Small intestine (tissue), 16 donors: ENCODE measurements around the gene GRID2IP. TPM values are rescaled to one million over a fixed set of nuclear protein-coding genes. Genes with fewer than 3 reads are reported as not detected.
"Not testable (repeated sequence)": the region's sequence is repeated elsewhere in the genome, so short reads cannot be mapped to it uniquely, and the experiment has no call there.

Experiments
- DNase-seq, 2 donors: peaks; one replicate each; pipeline versions ENCODE4 v3.0.0 to v3.0.0-alpha.2; 2013
- FAIRE-seq: peaks from 2 replicates; lab custom pipeline; 2012; peaks lifted over from hg19 to GRCh38; lab: Jason Lieb, UNC
- H3K27ac ChIP-seq, 3 donors: one replicate each; pipeline ENCODE4 v1.5.1; 2013; ENCODE audit warnings: low read length in 2 of 3, mild to moderate bottlenecking in 2 of 3, control low read depth in 1 of 3, inconsistent platforms in 1 of 3, low read depth in 1 of 3, moderate library complexity in 1 of 3
- H3K27me3 ChIP-seq, 3 donors: one replicate each; pipeline ENCODE4 v1.6.1; 2013; ENCODE audit warnings: low read length in 3 of 3, inconsistent platforms in 1 of 3; ENCODE audit not compliant: control insufficient read depth in 3 of 3, insufficient read depth in 3 of 3
- H3K36me3 ChIP-seq, 3 donors: one replicate each; pipeline ENCODE4 v1.6.1; 2013; ENCODE audit warnings: low read length in 3 of 3, inconsistent platforms in 1 of 3, low read depth in 1 of 3, mild to moderate bottlenecking in 1 of 3, moderate library complexity in 1 of 3; ENCODE audit not compliant: control insufficient read depth in 3 of 3, insufficient read depth in 2 of 3
- H3K4me1 ChIP-seq, 3 donors: one replicate each; pipeline ENCODE4 v1.6.1; 2013; ENCODE audit warnings: low read length in 2 of 3, inconsistent platforms in 1 of 3, low read depth in 1 of 3, mild to moderate bottlenecking in 1 of 3, moderate library complexity in 1 of 3; ENCODE audit not compliant: control insufficient read depth in 3 of 3, insufficient read depth in 2 of 3
- H3K4me3 ChIP-seq, 3 donors: one replicate each; pipeline ENCODE4 v1.5.1; 2013; ENCODE audit warnings: low read length in 3 of 3, control low read depth in 1 of 3, inconsistent platforms in 1 of 3, low read depth in 1 of 3, mild to moderate bottlenecking in 1 of 3, moderate library complexity in 1 of 3
- H3K9me3 ChIP-seq, 2 donors: one replicate each; pipeline ENCODE4 v1.6.1; 2013; ENCODE audit warnings: low read depth in 1 of 2, low read length in 1 of 2; ENCODE audit not compliant: control insufficient read depth in 2 of 2, insufficient read depth in 1 of 2
- WGBS, 3 donors: extraction: QIAGEN DNeasy Blood & Tissue Kit; methylation state at CpG; one replicate each; pipeline ENCODE4 v1.1.7; 2013; 5-methylcytosine and 5-hydroxymethylcytosine counted together
- long read RNA-seq, 10 donors: transcript quantifications; one replicate each; lab custom pipeline, GENCODE V29; 2026
- polyA plus RNA-seq, 4 donors: library from polyadenylated mRNA; stranded (reverse) in 3 of 4; unstranded in 1 of 4; fragments of 200-250 nt in 3 of 4; fragments of 120-200 nt in 1 of 4; gene quantifications; one replicate each; pipeline versions ENCODE4 v1.2.1 to v1.2.3, GENCODE V29; 2013
- donor health status: healthy with polysubstance abuse.
- donor health status: control.
- donor health status: control.
- donor health status: Bipolar disorder and iron deficiency.
- donor health status: healthy.

The GRID2IP gene
- polyA plus RNA-seq, result under 1 TPM in 3 of 4 donors, not detected in 1; 0.22 to 0.90 (median 0.34) TPM
- long read RNA-seq, donor 1, result 0 reads
- long read RNA-seq, donor 2, result 0 reads
- long read RNA-seq, donor 3, result 0 reads
- long read RNA-seq, donor 4, result 0 reads
- long read RNA-seq, donor 5, result 0 reads
- long read RNA-seq, donor 6, result 0 reads
- long read RNA-seq, donor 7, result 0 reads
- long read RNA-seq, donor 8, result 0 reads
- long read RNA-seq, donor 9, result 0 reads
- long read RNA-seq, donor 10, result 0 reads

DNA sequence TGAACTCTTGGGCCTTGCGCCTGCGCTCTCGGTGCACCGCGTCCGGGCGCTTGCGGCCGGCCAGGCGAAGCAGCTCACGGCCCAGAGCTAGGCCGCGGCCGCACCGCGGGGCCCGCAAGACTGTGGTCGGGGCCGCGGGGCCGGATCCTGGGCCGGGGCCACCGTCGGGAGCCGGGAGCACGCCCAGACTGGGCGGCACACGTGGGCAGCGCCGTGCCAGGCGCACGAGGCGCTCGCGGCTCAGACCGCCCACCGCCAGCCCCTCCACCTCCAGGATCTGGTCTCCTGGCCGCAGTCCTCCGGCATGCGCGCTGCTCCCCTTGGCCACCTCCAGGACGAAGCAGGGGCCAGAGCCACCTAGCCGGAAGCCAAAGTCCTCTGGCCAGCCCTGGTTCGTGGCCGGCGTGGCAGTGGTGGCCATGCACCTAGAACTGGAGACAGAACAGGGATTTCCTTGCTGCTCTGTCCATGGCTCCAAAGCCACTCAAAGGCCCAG lies at the start of gene GRID2IP:
TSS of gene GRID2IP (minus strand) at position 446 of the 496 bp plus-strand sequence. CDS start at position 421, 25 bp downstream.
- H3K9me3 ChIP-seq, result no peaks in the 10 kb centered on the region
- no peaks in the 10 kb centered on the region for H3K36me3 ChIP-seq
- peaks cover 0 to 2% (median 0%) of the 10 kb centered on the region in 3 donors for H3K27me3 ChIP-seq
- H3K4me1 ChIP-seq, result no peaks in the 10 kb centered on the region
- FAIRE-seq (no peak), DNase-seq (no peak)
- H3K4me3 ChIP-seq, result no peak within 1 kb of the TSS
- H3K27ac ChIP-seq, result no peak within 1 kb of the TSS
- 74 to 87% (median 82%) methylated on average over 32 to 46 of the region's 46 CpGs for WGBS, 3 donors

DNA sequence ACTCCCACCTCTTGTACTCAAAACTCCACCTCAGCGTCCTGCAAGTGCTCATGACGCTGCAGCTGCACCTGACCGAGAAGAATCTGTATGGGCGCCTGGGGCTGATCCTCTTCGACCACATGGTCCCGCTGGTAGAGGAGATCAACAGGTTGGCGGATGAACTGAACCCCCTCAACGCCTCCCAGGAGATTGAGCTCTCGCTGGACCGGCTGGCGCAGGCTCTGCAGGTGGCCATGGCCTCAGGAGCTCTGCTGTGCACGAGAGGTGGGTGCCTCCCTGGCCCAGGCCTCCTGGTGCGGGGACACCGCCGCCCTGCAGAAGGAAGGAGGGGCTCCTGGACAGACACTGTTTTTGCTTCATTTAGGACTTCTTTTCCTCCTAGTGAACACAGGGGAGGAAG lies 48.8 kb upstream of the GRID2IP start:
- Histone ChIP-seq H3K27ac (no peak overlapping the region), H3K4me3 (no peak overlapping the region), H3K36me3 (peaks cover 11 to 92% (median 16%) of the 10 kb centered on the region in 3 donors), H3K27me3 (no peaks in the 10 kb centered on the region), H3K4me1 (no peaks in the 10 kb centered on the region), H3K9me3 (no peaks in the 10 kb centered on the region)
- no peak for FAIRE-seq
- DNase-seq, result no peak
- WGBS, 3 donors, result 91 to 96% (median 94%) methylated on average over 15 of the region's 15 CpGs

- Histone ChIP-seq H3K4me1 (peaks cover 0 to 12% (median 2%) of the 10 kb centered on the region in 3 donors), H3K27ac (peak overlapping the region; percentile 82 to 89 (median 85)), H3K27me3 (no peaks in the 10 kb centered on the region), H3K9me3 (no peaks in the 10 kb centered on the region), H3K36me3 (peaks cover 6 to 66% (median 15%) of the 10 kb centered on the region in 3 donors), H3K4me3 (peak overlapping the region; percentile 79 to 85 (median 82))
- DNase-seq (peak in 1 of 2 donors; percentile 29), FAIRE-seq (no peak)
- 4 to 6% (median 5%) methylated on average over 10 of the region's 10 CpGs for whole genome bisulfite sequencing, 3 donors
Observed at GRCh38 chr7:6590645-6591110, 39.4 kb upstream of the GRID2IP start.

DNA sequence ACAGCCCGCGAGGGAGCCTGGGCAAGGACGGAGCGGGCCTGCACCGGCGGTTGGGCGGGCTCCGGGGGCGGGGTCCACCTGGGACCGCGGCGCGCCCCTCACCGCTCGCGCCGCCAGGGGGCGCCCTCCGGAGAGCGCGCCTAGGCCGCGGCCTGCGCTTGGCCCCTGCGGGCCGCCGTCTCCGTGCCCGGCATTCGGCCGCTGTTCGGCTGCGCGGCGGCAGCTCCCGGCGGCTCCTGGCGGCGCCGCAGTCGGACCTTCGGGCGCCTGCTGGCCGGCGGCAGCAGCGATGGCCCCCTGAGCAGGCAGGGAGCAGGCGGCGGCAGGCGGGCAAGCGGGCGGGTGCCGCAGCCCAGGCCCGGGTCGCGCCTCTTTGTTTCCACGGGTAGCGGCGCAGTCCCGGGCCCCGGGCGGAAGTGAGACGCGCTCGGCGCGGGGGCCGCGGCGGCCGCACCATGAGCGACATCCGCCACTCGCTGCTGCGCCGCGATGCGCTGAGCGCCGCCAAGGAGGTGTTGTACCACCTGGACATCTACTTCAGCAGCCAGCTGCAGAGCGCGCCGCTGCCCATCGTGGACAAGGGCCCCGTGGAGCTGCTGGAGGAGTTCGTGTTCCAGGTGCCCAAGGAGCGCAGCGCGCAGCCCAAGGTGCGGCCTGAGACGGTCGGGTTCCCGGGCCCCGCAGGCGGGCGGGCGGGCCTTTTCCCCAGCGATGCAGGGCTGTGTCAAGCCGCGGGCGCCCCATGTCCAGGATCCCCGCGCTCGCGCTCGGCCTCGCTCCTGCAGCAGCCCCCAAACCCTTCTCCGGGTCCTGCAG lies 38.8 kb upstream of the GRID2IP start, which contains the start of gene INTS15:
TSS of gene INTS15 (plus strand) at position 193 of the 816 bp plus-strand sequence. CDS start at position 456, 263 bp downstream.
- peak within 1 kb of the TSS; percentile 82 to 89 (median 85) for H3K27ac ChIP-seq
- H3K4me1 ChIP-seq, result peaks cover 0 to 12% (median 2%) of the 10 kb centered on the region in 3 donors
- WGBS, 3 donors, result 0 to 1% (median 0%) methylated on average over 26 to 107 of the region's 107 CpGs
- FAIRE-seq (no peak), DNase-seq (peak; percentile 77 to 95)
- peak within 1 kb of the TSS; percentile 79 to 85 (median 82) for H3K4me3 ChIP-seq
- peaks cover 5 to 66% (median 10%) of the 10 kb centered on the region in 3 donors for H3K36me3 ChIP-seq
- H3K9me3 ChIP-seq, result no peaks in the 10 kb centered on the region
- no peaks in the 10 kb centered on the region for H3K27me3 ChIP-seq

- Histone ChIP-seq H3K36me3 (peaks cover 4 to 65% (median 11%) of the 10 kb centered on the region in 3 donors), H3K9me3 (no peaks in the 10 kb centered on the region), H3K27ac (no peak overlapping the region), H3K4me3 (peak overlapping the region in 2 of 3 donors; percentile 32 to 85), H3K4me1 (peaks cover 0 to 12% (median 2%) of the 10 kb centered on the region in 3 donors), H3K27me3 (no peaks in the 10 kb centered on the region)
- WGBS, 3 donors, result 42 to 46% (median 42%) methylated on average over 22 of the region's 22 CpGs
- no peak for FAIRE-seq
- DNase-seq, result no peak
Observed at GRCh38 chr7:6589151-6589828, 38.0 kb upstream of the GRID2IP start.

GRCh38 chr7:6588566-6588965 lies 37.3 kb upstream of the GRID2IP start:
- FAIRE-seq, result no peak
- Histone ChIP-seq H3K4me1 (peaks cover 0 to 12% (median 2%) of the 10 kb centered on the region in 3 donors), H3K36me3 (peaks cover 2 to 61% (median 6%) of the 10 kb centered on the region in 3 donors), H3K4me3 (no peak overlapping the region), H3K9me3 (no peaks in the 10 kb centered on the region), H3K27ac (no peak overlapping the region), H3K27me3 (no peaks in the 10 kb centered on the region)
- WGBS, 3 donors, result 77 to 86% (median 80%) methylated on average over 9 of the region's 9 CpGs
- no peak for DNase-seq

- H3K36me3 ChIP-seq, result peaks cover 5 to 57% (median 7%) of the 10 kb centered on the region in 3 donors
- not testable (repeated sequence) for H3K4me1 ChIP-seq, DNase-seq, H3K9me3 ChIP-seq, H3K4me3 ChIP-seq, H3K27me3 ChIP-seq, FAIRE-seq, H3K27ac ChIP-seq
- WGBS, 3 donors, result 93 to 96% (median 94%) methylated on average over 8 of the region's 8 CpGs
Observed at GRCh38 chr7:6585746-6586432, 34.6 kb upstream of the GRID2IP start.
